OCI-LY3 (cell line): ENCODE results near the gene TAS2R31.

Source experiments
- H2AFZ ChIP-seq: fragments of 200-600, 300-600 bp; shearing (Covaris generic); 2 replicates; pipeline ENCODE4 v1.6.0; 2014; ENCODE audit warnings: antibody characterized with exemption, low read depth, low read length
- H3K27ac ChIP-seq: fragments of 200-600, 300-600 bp; sonication (generic); 2 replicates; pipeline ENCODE4 v1.5.1; 2014; ENCODE audit warnings: mild to moderate bottlenecking, low read length, moderate library complexity, mixed read lengths
- H3K27me3 ChIP-seq: fragments of 200-600, 300-600 bp; sonication (generic); 2 replicates; pipeline ENCODE4 v1.6.1; 2014; ENCODE audit warnings: low read depth, low read length, mixed read lengths
- H3K36me3 ChIP-seq: fragments of 200-600, 300-600 bp; sonication (generic); replicated peaks from 2 replicates; pipeline ENCODE3; 2014; ENCODE audit warnings: low read depth, low read length, mixed read lengths
- H3K4me1 ChIP-seq: fragments of 300-600, 200-600 bp; sonication (generic); 2 replicates; pipeline ENCODE4 v1.6.1; 2014; ENCODE audit warnings: low read length, mixed read lengths
- H3K4me2 ChIP-seq: fragments of 200-600, 300-600 bp; sonication (generic); 2 replicates; pipeline ENCODE4 v1.6.1; 2014; ENCODE audit warnings: low read length, mixed read lengths
- H3K4me3 ChIP-seq: fragments of 300-600, 200-600 bp; sonication (generic); 2 replicates; pipeline ENCODE4 v1.5.1; 2014; ENCODE audit warnings: antibody characterized with exemption, mild to moderate bottlenecking, low read length, moderate library complexity
- H3K79me2 ChIP-seq: fragments of 300-600, 200-600 bp; shearing (Covaris generic); 2 replicates; pipeline ENCODE4 v1.6.1; 2014; ENCODE audit warnings: mild to moderate bottlenecking, low read length, mixed read lengths
- H3K9ac ChIP-seq: fragments of 300-600, 200-600 bp; shearing (Covaris generic); 2 replicates; pipeline ENCODE4 v1.6.0; 2014; ENCODE audit warnings: mild to moderate bottlenecking, low read length, moderate library complexity
- H3K9me3 ChIP-seq: fragments of 200-600, 300-600 bp; shearing (Covaris generic); 2 replicates; pipeline ENCODE4 v1.6.1; 2014; ENCODE audit warnings: low read length, mixed read lengths; ENCODE audit not compliant: insufficient read depth
- H4K20me1 ChIP-seq: fragments of 200-600, 300-600 bp; sonication (generic); 2 replicates; pipeline ENCODE4 v1.6.1; 2016; ENCODE audit warnings: low read length, mixed read lengths; ENCODE audit not compliant: insufficient read depth
- EZH2phosphoT487 ChIP-seq: fragments of 200-600 bp; shearing (Covaris generic); IDR thresholded peaks from 2 replicates; pipeline ENCODE4 v1.6.1; 2018; ENCODE audit warnings: antibody characterized with exemption, mixed run types, low read depth
- TF ChIP-seq, protein P1 (sequence below): fragments of 200-600, 300-600 bp; sonication (generic); IDR thresholded peaks from 2 replicates; pipeline ENCODE4 v1.5.1; 2014; ENCODE audit warnings: antibody characterized with exemption, low read length, low read depth

TAS2R31 gene, protein sequence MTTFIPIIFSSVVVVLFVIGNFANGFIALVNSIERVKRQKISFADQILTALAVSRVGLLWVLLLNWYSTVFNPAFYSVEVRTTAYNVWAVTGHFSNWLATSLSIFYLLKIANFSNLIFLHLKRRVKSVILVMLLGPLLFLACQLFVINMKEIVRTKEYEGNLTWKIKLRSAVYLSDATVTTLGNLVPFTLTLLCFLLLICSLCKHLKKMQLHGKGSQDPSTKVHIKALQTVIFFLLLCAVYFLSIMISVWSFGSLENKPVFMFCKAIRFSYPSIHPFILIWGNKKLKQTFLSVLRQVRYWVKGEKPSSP

GRCh38 chr12:11031307-11031706 is at the start of gene TAS2R31:
Gene TAS2R31 (minus strand): TSS chr12:11031407. CDS start chr12:11031335, 72 bp downstream.
- TF ChIP-seq EZH2phosphoT487: no peak
- TF ChIP-seq, protein P1, sequence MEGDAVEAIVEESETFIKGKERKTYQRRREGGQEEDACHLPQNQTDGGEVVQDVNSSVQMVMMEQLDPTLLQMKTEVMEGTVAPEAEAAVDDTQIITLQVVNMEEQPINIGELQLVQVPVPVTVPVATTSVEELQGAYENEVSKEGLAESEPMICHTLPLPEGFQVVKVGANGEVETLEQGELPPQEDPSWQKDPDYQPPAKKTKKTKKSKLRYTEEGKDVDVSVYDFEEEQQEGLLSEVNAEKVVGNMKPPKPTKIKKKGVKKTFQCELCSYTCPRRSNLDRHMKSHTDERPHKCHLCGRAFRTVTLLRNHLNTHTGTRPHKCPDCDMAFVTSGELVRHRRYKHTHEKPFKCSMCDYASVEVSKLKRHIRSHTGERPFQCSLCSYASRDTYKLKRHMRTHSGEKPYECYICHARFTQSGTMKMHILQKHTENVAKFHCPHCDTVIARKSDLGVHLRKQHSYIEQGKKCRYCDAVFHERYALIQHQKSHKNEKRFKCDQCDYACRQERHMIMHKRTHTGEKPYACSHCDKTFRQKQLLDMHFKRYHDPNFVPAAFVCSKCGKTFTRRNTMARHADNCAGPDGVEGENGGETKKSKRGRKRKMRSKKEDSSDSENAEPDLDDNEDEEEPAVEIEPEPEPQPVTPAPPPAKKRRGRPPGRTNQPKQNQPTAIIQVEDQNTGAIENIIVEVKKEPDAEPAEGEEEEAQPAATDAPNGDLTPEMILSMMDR: no peak

GRCh38 chr12:11078246-11078645 is 47.0 kb upstream of the TAS2R31 start:
- no peak overlapping the region for H3K4me2 ChIP-seq
- H2AFZ ChIP-seq: no peak overlapping the region
- H3K36me3 ChIP-seq: no peaks in the 10 kb centered on the region
- no peak for TF ChIP-seq EZH2phosphoT487
- TF ChIP-seq, protein P1: no peak
- no peaks in the 10 kb centered on the region for H3K4me1 ChIP-seq
- no peak overlapping the region for H3K4me3 ChIP-seq
- no peak overlapping the region for H3K27ac ChIP-seq
- no peak overlapping the region for H3K9ac ChIP-seq
- no peaks in the 10 kb centered on the region for H3K9me3 ChIP-seq
- H3K27me3 ChIP-seq: no peaks in the 10 kb centered on the region
- H4K20me1 ChIP-seq: no peaks in the 10 kb centered on the region
- no peaks in the 10 kb centered on the region for H3K79me2 ChIP-seq

More at GRCh38 chr12:11031307-11031706, at the start of gene TAS2R31:
- Histone ChIP-seq H3K4me1 (no peaks in the 10 kb centered on the region), H3K9ac (no peak within 1 kb of the TSS), H3K9me3 (no peaks in the 10 kb centered on the region), H2AFZ (no peak within 1 kb of the TSS), H3K27me3 (no peaks in the 10 kb centered on the region), H3K27ac (no peak within 1 kb of the TSS), H3K4me3 (no peak within 1 kb of the TSS), H4K20me1 (no peaks in the 10 kb centered on the region), H3K4me2 (no peak within 1 kb of the TSS), H3K79me2 (no peaks in the 10 kb centered on the region), H3K36me3 (no peaks in the 10 kb centered on the region)

- Histone ChIP-seq H3K36me3 (no peaks in the 10 kb centered on the region), H3K27ac (no peak overlapping the region), H2AFZ (no peak overlapping the region), H3K4me2 (no peak overlapping the region), H3K9ac (no peak overlapping the region), H3K9me3 (no peaks in the 10 kb centered on the region), H3K4me1 (no peaks in the 10 kb centered on the region), H3K79me2 (no peaks in the 10 kb centered on the region), H3K27me3 (no peaks in the 10 kb centered on the region), H4K20me1 (no peaks in the 10 kb centered on the region), H3K4me3 (no peak overlapping the region)
- TF ChIP-seq EZH2phosphoT487: no peak
- TF ChIP-seq, protein P1: no peak
Observed at GRCh38 chr12:11075642-11076041, 44.4 kb upstream of the TAS2R31 start.

- Histone ChIP-seq H3K9me3 (no peaks in the 10 kb centered on the region), H3K4me3 (no peak overlapping the region), H3K27me3 (no peaks in the 10 kb centered on the region), H2AFZ (no peak overlapping the region), H3K36me3 (no peaks in the 10 kb centered on the region), H3K27ac (no peak overlapping the region), H4K20me1 (no peaks in the 10 kb centered on the region), H3K4me2 (no peak overlapping the region), H3K79me2 (no peaks in the 10 kb centered on the region), H3K9ac (no peak overlapping the region), H3K4me1 (no peaks in the 10 kb centered on the region)
- no peak for TF ChIP-seq EZH2phosphoT487
- TF ChIP-seq, protein P1: no peak
Observed at GRCh38 chr12:11071414-11071813, 40.2 kb upstream of the TAS2R31 start.
